PC-9 (cell line): ENCODE data around the gene TBATA. TPM values are rescaled to one million over a fixed set of nuclear protein-coding genes. Genes with fewer than 3 reads are reported as not detected.

ENCODE experiments used
- BruUV-seq: library from RNA; stranded (reverse); fragments of 400-500 nt; replicated peaks from 2 replicates; lab custom pipeline; 2021; lab: Mats Ljungman, UMichigan
- CTCF ChIA-PET: fragments of 300-600 bp; sonication (Branson Sonifier 250); formaldehyde crosslinking; loops from one replicate; lab custom pipeline; 2022; ENCODE audit warnings: antibody characterized with exemption; lab: Charles Lee
- POLR2A ChIA-PET: fragments of 300-600 bp; sonication (Branson Sonifier 250); formaldehyde crosslinking; loops from one replicate; lab custom pipeline; 2022; ENCODE audit warnings: antibody characterized with exemption; ENCODE audit not compliant: unreplicated experiment; lab: Charles Lee
- DNase-seq, 2 experiments: peaks; one replicate each; pipeline versions ENCODE4 v3.0.0 to v3.0.0-alpha.2; 2015 to 2022; ENCODE audit warnings: mixed read lengths in 1 of 2
- H2AFZ ChIP-seq: fragments of 200-600 bp; sonication (generic); 2 replicates; pipeline ENCODE4 v1.8.1; 2017; ENCODE audit warnings: antibody characterized with exemption
- H3F3A ChIP-seq: fragments of 200-600 bp; sonication (generic); 2 replicates; pipeline ENCODE4 v1.8.1; 2017; ENCODE audit warnings: antibody characterized with exemption, mild to moderate bottlenecking, low read depth; ENCODE audit not compliant: insufficient read depth
- H3K27ac ChIP-seq: fragments of 200-600 bp; sonication (generic); 2 replicates; pipeline ENCODE4 v1.6.1; 2016; ENCODE audit warnings: mixed run types
- H3K27me3 ChIP-seq: fragments of 200-600 bp; sonication (generic); 2 replicates; pipeline ENCODE4 v1.6.1; 2016; ENCODE audit warnings: low read depth, mixed run types; ENCODE audit not compliant: insufficient read depth
- H3K36me3 ChIP-seq: fragments of 200-600 bp; sonication (generic); 2 replicates; pipeline ENCODE4 v1.6.1; 2016; ENCODE audit warnings: low read depth, mixed run types
- H3K4me1 ChIP-seq: fragments of 200-600 bp; sonication (generic); replicated peaks from 2 replicates; pipeline ENCODE4 v1.6.1; 2016; ENCODE audit warnings: mixed run types; ENCODE audit not compliant: insufficient read depth
- H3K4me2 ChIP-seq: fragments of 200-600 bp; sonication (generic); 2 replicates; pipeline ENCODE4 v1.6.1; 2017; ENCODE audit warnings: mixed run types
- H3K4me3 ChIP-seq: fragments of 200-600 bp; sonication (generic); 2 replicates; pipeline ENCODE4 v1.6.1; 2016; ENCODE audit warnings: mixed run types
- H3K79me2 ChIP-seq: fragments of 200-600 bp; sonication (generic); 2 replicates; pipeline ENCODE4 v1.6.1; 2017; ENCODE audit warnings: low read depth, mixed run types
- H3K9me2 ChIP-seq: fragments of 200-600 bp; sonication (generic); 2 replicates; pipeline ENCODE4 v1.8.1; 2017; ENCODE audit warnings: mild to moderate bottlenecking; ENCODE audit not compliant: insufficient read depth
- H3K9me3 ChIP-seq: fragments of 200-600 bp; sonication (generic); 2 replicates; pipeline ENCODE4 v1.8.1; 2016; ENCODE audit warnings: low read depth; ENCODE audit not compliant: insufficient read depth
- H4K20me1 ChIP-seq: fragments of 200-600 bp; sonication (generic); 2 replicates; pipeline ENCODE4 v1.8.1; 2017; ENCODE audit not compliant: insufficient read depth
- EZH2 ChIP-seq: fragments of 200-600 bp; sonication (generic); IDR thresholded peaks from 2 replicates; pipeline ENCODE4 v1.8.0; 2017; ENCODE audit warnings: antibody characterized with exemption, low read depth
- intact Hi-C: fragments of 100-400 bp; cut with micrococcal nuclease; formaldehyde crosslinking; loops from one replicate; pipeline ENCODE4 v1.10.0; 2022; ENCODE audit not compliant: unreplicated experiment
- total RNA-seq: library from RNA; stranded (reverse); gene quantifications from 2 replicates; pipeline ENCODE4 v1.2.3, GENCODE V29; 2021
- TF ChIP-seq, protein P1 (sequence below): fragments of 200-600 bp; sonication (generic); conservative IDR thresholded peaks from 2 replicates; pipeline ENCODE4 v1.6.1; 2017; ENCODE audit warnings: mixed run types, antibody characterized with exemption, mild to moderate bottlenecking, moderate library complexity

TBATA gene
- total RNA-seq, 1 experiment from 2014 or later = not detected

GRCh38 chr10:70773965-70774809 lies 11.0 kb downstream of the TBATA start:
- Histone ChIP-seq H3K27me3 (no peaks in the 10 kb centered on the region), H3F3A (peaks cover 8% of the 10 kb centered on the region), H4K20me1 (no peaks in the 10 kb centered on the region), H3K9me3 (no peaks in the 10 kb centered on the region), H3K4me2 (no peak overlapping the region), H3K27ac (no peak overlapping the region), H3K9me2 (no peaks in the 10 kb centered on the region), H3K36me3 (no peaks in the 10 kb centered on the region), H2AFZ (no peak overlapping the region), H3K79me2 (no peaks in the 10 kb centered on the region), H3K4me1 (peaks cover 18% of the 10 kb centered on the region), H3K4me3 (no peak overlapping the region)
- no peak for DNase-seq
- no TSS peak for BruUV-seq
- intact Hi-C loops = no loop called here
- CTCF ChIA-PET = interaction anchor here (0.6 kb wide), 1 partner anchor 221 kb away, joined by 4 read pairs; no protein-coding TSS in a partner anchor
- TF ChIP-seq, protein P1, sequence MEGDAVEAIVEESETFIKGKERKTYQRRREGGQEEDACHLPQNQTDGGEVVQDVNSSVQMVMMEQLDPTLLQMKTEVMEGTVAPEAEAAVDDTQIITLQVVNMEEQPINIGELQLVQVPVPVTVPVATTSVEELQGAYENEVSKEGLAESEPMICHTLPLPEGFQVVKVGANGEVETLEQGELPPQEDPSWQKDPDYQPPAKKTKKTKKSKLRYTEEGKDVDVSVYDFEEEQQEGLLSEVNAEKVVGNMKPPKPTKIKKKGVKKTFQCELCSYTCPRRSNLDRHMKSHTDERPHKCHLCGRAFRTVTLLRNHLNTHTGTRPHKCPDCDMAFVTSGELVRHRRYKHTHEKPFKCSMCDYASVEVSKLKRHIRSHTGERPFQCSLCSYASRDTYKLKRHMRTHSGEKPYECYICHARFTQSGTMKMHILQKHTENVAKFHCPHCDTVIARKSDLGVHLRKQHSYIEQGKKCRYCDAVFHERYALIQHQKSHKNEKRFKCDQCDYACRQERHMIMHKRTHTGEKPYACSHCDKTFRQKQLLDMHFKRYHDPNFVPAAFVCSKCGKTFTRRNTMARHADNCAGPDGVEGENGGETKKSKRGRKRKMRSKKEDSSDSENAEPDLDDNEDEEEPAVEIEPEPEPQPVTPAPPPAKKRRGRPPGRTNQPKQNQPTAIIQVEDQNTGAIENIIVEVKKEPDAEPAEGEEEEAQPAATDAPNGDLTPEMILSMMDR = no peak
- TF ChIP-seq EZH2 = no peak
- POLR2A ChIA-PET = interaction anchor here (0.6 kb wide), 1 partner anchor 297 kb away, joined by 6 read pairs; no protein-coding TSS in a partner anchor

- H3K4me3 ChIP-seq = no peak overlapping the region
- H3K36me3 ChIP-seq = no peaks in the 10 kb centered on the region
- no peak overlapping the region for H3K27ac ChIP-seq
- TF ChIP-seq EZH2 = no peak
- TF ChIP-seq, protein P1 = no peak
- H3K4me2 ChIP-seq = no peak overlapping the region
- peaks cover 11% of the 10 kb centered on the region for H3K4me1 ChIP-seq
- H3K79me2 ChIP-seq = no peaks in the 10 kb centered on the region
- POLR2A ChIA-PET = interaction anchor here (0.6 kb wide), 1 partner anchor 296 kb away, joined by 6 read pairs; no protein-coding TSS in a partner anchor
- no peaks in the 10 kb centered on the region for H3K27me3 ChIP-seq
- CTCF ChIA-PET = interaction anchor here (0.6 kb wide), 1 partner anchor 222 kb away, joined by 4 read pairs; no protein-coding TSS in a partner anchor
- DNase-seq = no peak
- H3K9me2 ChIP-seq = no peaks in the 10 kb centered on the region
- H2AFZ ChIP-seq = no peak overlapping the region
- intact Hi-C loops = no loop called here
- BruUV-seq = no TSS peak
- H3K9me3 ChIP-seq = no peaks in the 10 kb centered on the region
- H4K20me1 ChIP-seq = no peaks in the 10 kb centered on the region
- H3F3A ChIP-seq = peaks cover under 1% of the 10 kb centered on the region
These were observed 11.7 kb downstream of the TBATA start for GRCh38 chr10:70773461-70773860.

GRCh38 chr10:70772627-70773026 lies 12.6 kb downstream of the TBATA start:
- CTCF ChIA-PET = no interaction called here
- Histone ChIP-seq H3K36me3 (no peaks in the 10 kb centered on the region), H3K9me3 (no peaks in the 10 kb centered on the region), H3K4me2 (no peak overlapping the region), H3K27ac (no peak overlapping the region), H3K79me2 (no peaks in the 10 kb centered on the region), H3K4me3 (no peak overlapping the region), H3F3A (no peaks in the 10 kb centered on the region; the same call in 1 of the 2 replicates), H3K27me3 (no peaks in the 10 kb centered on the region), H3K9me2 (no peaks in the 10 kb centered on the region), H3K4me1 (peaks cover 3% of the 10 kb centered on the region), H4K20me1 (no peaks in the 10 kb centered on the region), H2AFZ (no peak overlapping the region)
- intact Hi-C loops = no loop called here
- DNase-seq = no peak
- no TSS peak for BruUV-seq
- POLR2A ChIA-PET = no interaction called here
- TF ChIP-seq, protein P1 = no peak
- TF ChIP-seq EZH2 = no peak
